ENCODE results near the gene NTM.
A peak's percentile ranks its signal among the peaks of the same experiment; 100 is the strongest.

NTM gene

DNA sequence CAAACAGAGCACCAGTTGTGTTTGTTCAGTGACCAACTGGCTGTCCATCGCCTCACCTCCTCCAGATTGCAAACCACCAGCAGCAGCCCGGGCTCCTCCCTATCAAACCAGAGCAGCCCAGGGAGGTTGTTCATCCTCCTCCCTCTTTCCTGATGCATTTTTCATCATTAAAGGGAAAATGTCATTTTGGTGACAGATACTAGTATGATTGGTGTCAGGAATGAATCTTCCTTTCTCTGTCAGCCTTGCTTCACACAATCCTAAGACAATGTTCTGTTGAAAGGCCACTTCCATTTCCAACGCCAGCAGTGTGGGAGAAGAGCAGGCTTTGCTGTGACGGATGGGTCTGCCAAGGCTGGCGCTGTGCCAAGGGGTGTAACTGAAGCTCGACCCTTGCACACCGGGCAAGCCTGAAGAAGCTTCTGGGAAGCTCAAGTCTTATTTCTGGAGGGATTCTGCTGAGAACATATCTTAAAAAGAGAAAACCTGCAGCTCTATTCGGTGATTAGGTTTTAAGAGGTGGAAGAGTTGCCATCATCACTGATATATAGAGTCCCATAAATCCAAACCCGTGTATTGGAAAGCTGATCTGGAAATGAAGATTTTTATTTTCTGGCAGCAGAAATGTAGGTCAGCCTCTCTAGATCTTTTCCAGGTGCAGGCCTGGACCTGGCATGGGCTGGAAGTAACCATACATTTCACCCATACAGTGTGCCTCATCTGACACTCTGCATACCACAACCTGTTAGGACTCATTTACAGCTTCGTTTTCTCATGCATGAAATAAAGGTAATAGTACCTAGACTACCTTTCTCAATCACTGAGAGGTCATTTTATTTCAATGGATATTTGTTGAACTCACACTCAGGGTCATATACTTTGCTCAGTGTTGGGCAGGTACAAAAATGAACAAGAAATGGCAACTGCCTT lies 524.5 kb downstream of the NTM start:
- TF ChIP-seq, protein P1, sequence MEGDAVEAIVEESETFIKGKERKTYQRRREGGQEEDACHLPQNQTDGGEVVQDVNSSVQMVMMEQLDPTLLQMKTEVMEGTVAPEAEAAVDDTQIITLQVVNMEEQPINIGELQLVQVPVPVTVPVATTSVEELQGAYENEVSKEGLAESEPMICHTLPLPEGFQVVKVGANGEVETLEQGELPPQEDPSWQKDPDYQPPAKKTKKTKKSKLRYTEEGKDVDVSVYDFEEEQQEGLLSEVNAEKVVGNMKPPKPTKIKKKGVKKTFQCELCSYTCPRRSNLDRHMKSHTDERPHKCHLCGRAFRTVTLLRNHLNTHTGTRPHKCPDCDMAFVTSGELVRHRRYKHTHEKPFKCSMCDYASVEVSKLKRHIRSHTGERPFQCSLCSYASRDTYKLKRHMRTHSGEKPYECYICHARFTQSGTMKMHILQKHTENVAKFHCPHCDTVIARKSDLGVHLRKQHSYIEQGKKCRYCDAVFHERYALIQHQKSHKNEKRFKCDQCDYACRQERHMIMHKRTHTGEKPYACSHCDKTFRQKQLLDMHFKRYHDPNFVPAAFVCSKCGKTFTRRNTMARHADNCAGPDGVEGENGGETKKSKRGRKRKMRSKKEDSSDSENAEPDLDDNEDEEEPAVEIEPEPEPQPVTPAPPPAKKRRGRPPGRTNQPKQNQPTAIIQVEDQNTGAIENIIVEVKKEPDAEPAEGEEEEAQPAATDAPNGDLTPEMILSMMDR (IDR thresholded peaks at IDR 0.05; ENCODE audit: low read depth, low read length), result no peak
- DNase-seq (ENCODE audit: low read depth, low spot score), result no peak
- no peak overlapping the region for H3K4me3 ChIP-seq (ENCODE audit: low read depth, low read length)
- in situ Hi-C loops (cut with HindIII; ENCODE audit: low sequenced_read_pairs), result no loop called here

DNA sequence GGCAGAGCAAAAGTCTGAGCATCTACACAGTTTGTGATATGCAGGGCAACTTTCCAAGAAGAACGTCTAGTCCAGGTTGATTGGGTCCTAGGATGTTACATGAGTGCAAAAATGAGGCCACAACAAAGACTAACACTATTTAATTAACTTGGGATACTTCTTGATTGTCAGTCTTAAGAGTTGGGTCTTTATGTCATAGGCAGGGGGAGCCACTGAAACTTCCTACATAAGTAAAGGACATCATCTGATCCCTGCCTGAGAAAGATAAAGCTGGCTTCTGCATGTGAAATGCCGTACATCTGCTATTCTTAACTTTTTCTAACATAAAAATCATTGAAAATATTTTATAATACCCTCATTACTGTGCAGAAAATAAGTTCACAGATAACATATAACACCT lies 525.5 kb downstream of the NTM start:
- DNase-seq (ENCODE audit: low read depth, low spot score), result peak; percentile 41
- in situ Hi-C loops (cut with HindIII; ENCODE audit: low sequenced_read_pairs), result no loop called here

DNA sequence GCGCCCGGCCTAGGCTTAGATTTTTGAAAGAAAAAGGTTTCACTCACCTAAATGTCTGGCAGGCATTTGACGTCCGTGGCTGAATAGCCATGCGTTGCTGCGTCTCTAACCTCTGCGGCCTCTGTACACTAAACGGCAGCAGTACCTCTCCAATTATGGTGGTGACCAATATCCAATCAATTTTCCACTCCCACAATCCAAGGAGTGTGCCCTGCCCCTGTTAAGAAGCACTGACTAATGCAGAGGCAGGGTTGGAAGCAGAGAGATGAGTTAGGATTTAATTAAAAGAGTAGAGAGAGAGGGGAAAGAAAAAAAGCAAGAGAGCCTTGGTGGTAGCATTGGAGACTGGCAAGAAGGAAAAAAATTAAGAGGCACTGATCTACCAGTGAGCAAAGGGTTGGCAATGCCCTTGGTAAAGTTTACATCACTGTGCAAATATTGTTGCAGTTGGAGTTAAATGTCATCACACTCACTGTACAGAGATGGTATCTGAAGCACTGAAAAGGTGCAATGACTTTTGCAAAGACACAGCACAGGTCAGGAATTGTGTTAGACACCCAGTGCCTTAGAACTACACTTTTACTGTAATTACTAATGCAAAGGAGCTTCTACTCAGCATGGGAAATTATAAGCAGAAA lies 526.7 kb downstream of the NTM start:
- no peak overlapping the region for H3K4me3 ChIP-seq (ENCODE audit: low read depth, low read length)
- peak; percentile 28 for DNase-seq (ENCODE audit: low read depth, low spot score)
- TF ChIP-seq, protein P1 (IDR thresholded peaks at IDR 0.05; ENCODE audit: low read depth, low read length), result no peak
- in situ Hi-C loops (cut with HindIII; ENCODE audit: low sequenced_read_pairs), result no loop called here

More for the DNA sequence above, 525.5 kb downstream of the NTM start:
- no peak overlapping the region for H3K4me3 ChIP-seq (ENCODE audit: low read depth, low read length)
- TF ChIP-seq, protein P1 (IDR thresholded peaks at IDR 0.05; ENCODE audit: low read depth, low read length), result peak; percentile 5

DNA sequence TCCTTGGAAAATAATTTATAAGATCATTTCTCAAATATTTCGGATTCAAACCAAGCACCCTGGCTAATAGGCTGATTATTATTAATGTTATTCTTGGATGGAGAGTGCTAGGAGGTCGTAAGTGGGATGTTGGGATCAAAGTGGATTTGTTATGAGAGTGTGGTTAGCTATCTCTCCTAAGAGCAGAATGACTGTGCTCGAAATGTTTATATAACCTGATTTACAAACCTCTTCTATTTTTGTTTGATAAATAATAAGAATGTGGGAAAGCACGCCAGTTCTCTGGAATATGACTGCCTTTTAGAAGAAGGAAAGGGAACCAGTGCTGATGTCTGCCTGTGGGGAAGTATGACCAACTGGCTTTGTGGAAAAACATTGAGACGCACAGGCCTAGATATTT lies 527.5 kb downstream of the NTM start:
- TF ChIP-seq, protein P1 (IDR thresholded peaks at IDR 0.05; ENCODE audit: low read depth, low read length), result no peak
- H3K4me3 ChIP-seq (ENCODE audit: low read depth, low read length), result no peak overlapping the region
- peak; percentile 84 for DNase-seq (ENCODE audit: low read depth, low spot score)
- in situ Hi-C loops (cut with HindIII; ENCODE audit: low sequenced_read_pairs), result no loop called here

DNA sequence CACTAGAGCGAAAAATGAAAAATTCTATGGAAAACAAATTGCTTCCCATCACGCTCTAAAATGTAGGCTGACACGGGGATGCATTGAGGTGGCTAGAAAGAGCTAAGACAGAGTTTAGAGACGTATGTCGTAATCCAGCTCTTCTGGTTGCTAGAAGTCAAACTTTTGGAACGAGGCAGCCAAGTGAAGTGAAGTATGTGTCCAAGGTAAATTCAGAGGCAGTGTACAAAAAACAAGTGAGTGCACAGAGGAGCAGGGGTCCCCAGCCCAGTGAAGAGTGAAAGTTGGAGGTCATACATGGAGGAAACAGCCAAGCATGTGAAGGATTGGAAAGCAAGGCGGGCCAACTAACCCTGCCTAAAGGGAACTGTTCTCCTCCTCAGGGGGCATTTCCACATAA lies 528.5 kb downstream of the NTM start:
- no peak for DNase-seq (ENCODE audit: low read depth, low spot score)
- no peak overlapping the region for H3K4me3 ChIP-seq (ENCODE audit: low read depth, low read length)
- in situ Hi-C loops (cut with HindIII; ENCODE audit: low sequenced_read_pairs), result no loop called here
- TF ChIP-seq, protein P1 (IDR thresholded peaks at IDR 0.05; ENCODE audit: low read depth, low read length), result no peak

DNA sequence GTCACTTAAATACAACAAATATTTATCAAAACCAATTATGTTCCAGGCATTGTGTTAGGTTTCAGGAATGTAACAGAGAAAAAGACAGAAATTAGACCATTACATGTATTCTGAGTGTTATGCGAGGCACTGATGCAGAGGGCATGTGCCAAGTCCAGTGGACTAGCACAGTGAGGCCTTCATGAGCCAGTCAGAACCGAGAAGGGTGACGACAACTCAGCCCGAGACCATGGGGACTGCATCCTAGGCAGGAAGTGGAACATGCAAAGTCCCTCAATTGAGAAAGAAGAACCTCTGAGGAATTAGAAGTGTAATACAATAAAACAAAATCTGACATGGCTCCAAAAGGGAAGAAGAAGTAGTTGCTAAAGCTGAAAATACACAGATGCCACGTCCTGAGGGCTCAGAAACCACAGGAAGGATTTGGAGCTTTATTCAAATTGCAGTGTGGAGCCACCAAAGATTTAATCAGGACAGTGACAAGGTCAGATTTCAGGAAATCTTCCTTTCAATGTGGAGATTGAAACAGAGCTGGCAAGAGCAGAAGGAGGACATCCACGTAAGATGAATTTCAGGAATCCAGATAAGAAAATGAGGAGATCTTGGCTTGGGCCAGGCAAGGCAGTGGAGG lies 529.6 kb downstream of the NTM start:
- no peak for DNase-seq (ENCODE audit: low read depth, low spot score)
- in situ Hi-C loops (cut with HindIII; ENCODE audit: low sequenced_read_pairs), result no loop called here
- no peak overlapping the region for H3K4me3 ChIP-seq (ENCODE audit: low read depth, low read length)
- TF ChIP-seq, protein P1 (IDR thresholded peaks at IDR 0.05; ENCODE audit: low read depth, low read length), result no peak

Data from astrocyte of the spinal cord (primary cell).